GM21576 (cell line): ENCODE measurements around the gene MAP3K15.

ENCODE experiments used
- ATAC-seq: cut with Tn5 transposase; IDR thresholded peaks from one replicate; pipeline ENCODE4 v1.9.1; 2021; ENCODE audit warnings: mild to moderate bottlenecking, moderate library complexity; ENCODE audit not compliant: unreplicated experiment

MAP3K15 gene

GRCh38 chrX:19347916-19348315 lies 167.4 kb downstream of the MAP3K15 start:
- ATAC-seq, result no peak

GRCh38 chrX:19344661-19345060 lies 170.6 kb downstream of the MAP3K15 start:
- ATAC-seq, result no peak

GRCh38 chrX:19343535-19344408 lies 171.5 kb downstream of the MAP3K15 start, which contains the start of gene PDHA1:
Gene PDHA1, plus strand, starts transcription at chrX:19343927. Its CDS starts 111 bp downstream, at chrX:19344038.
- peak; percentile 97 for ATAC-seq

- no peak for ATAC-seq
These were observed 172.2 kb downstream of the MAP3K15 start for GRCh38 chrX:19343085-19343534.

- ATAC-seq, result no peak
These were observed 172.9 kb downstream of the MAP3K15 start for GRCh38 chrX:19342331-19342906.

- ATAC-seq, result peak; percentile 57
These were observed 180.2 kb downstream of the MAP3K15 start for GRCh38 chrX:19334945-19335626.

- ATAC-seq, result no peak
These were observed 182.3 kb downstream of the MAP3K15 start for GRCh38 chrX:19332983-19333382.

GRCh38 chrX:19331831-19332230 lies 183.5 kb downstream of the MAP3K15 start:
- ATAC-seq, result no peak

GRCh38 chrX:19326567-19326966 lies 188.7 kb downstream of the MAP3K15 start:
- no peak for ATAC-seq
